Stimulated activated CD4-positive, alpha-beta T cell treated with anti-CD3 and anti-CD28 coated beads, TNF-alpha, amount 100 ng/mL, for 24 hours (primary cell): ENCODE results near the gene DHRSX.
"Not testable (repeated sequence)": the region's sequence is repeated elsewhere in the genome, so short reads cannot be mapped to it uniquely, and the experiment has no call there.

ENCODE experiments used
- DNase-seq, 3 experiments: peaks; one replicate each; pipeline ENCODE4 v3.0.0-alpha.2; 2020; ENCODE audit warnings: low read depth in 3 of 3

Gene DHRSX

DNA sequence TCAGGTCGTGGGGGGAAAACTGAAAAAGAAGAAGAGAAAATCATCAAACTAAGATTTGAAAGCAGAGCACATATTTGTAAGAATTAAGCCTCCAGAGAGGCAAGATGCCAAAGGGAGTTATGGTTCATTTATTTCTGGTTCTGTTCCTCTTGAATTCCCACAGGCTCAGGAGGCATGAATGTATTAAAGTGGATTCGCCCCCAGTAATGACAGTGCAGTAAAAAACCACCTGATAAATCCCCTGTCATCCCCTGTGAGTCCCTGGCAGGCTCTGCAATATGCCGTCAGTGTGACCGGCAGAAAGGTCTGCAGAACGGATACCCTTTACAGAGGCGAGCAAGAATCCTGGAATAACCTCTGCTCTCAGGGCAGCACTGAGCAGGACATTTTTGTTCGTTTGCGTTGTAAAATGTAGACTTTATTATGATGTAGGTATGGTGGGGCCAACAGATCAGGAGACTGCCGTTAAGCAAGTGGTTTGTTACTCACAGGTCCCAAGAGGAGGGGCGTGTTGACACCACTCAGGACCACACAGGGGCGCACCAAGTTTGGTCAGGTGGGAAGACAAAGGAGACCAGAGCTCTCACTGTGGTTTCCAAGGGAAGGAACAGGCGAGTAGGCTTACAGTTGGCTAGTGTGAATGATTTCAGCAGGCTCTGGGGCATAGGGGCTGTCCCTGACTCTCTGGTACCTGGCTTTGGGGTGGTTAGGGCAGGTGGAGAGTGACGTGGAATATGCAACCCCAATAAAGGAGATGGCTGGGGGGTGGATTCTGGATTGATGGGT is 75.3 kb downstream of the DHRSX start:
- no peak for DNase-seq

DNA sequence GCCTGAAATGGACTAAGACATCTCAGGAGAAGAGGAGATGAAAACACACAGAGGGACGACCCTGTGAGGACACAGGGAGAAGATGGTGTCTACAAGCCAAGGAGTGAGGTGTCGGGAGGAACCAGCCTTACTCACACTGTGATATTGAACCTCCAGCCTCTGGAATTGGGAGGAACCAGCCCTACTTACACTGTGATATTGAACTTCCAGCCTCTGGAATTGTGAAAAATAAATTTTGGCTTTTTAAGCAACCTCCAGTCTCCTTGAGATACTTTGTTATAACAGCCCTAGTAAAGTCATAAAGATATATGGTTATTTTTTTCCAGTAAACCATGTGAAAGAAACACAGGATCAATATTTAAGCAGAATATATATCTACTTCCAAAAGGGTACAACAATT is 76.5 kb downstream of the DHRSX start:
- DNase-seq: no peak

DNA sequence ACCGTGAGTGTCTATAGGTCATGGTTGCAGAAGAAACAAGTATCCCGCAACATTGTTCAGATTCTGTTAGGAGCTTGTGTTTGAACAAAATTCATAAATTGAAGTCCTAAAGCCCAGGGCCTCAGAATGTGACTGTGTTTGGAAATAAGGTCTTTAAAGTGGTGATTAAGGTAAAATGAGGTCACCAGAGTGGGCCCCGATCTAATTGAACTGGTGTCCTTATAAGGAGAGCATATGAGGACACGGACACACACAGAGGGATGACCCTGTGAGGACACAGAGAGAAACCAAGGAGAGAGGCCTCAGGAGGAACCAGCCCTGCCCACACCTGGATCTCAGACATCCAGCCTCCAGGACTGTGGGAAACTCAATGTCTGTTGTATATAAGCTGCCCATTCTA is 76.9 kb downstream of the DHRSX start:
- DNase-seq: no peak

DNA sequence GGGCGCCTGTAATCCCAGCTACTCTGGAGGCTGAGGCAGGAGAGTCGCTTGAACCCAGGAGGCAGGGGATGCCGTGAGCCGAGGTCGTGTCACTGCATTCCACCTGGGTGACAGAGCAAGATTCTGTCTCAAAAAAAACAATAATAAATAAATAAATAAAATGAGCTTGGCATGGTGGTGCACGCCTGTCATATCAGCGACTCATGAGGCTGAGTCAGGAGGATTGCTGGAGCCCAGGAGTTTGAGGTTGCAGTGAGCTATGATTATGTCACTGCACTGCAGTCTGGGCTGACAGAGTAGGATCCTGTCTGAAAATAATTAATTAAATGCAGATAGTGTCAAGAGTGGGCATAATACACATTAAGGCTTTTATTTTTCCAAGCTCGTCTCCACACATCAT is 77.5 kb downstream of the DHRSX start:
- no peak for DNase-seq

DNA sequence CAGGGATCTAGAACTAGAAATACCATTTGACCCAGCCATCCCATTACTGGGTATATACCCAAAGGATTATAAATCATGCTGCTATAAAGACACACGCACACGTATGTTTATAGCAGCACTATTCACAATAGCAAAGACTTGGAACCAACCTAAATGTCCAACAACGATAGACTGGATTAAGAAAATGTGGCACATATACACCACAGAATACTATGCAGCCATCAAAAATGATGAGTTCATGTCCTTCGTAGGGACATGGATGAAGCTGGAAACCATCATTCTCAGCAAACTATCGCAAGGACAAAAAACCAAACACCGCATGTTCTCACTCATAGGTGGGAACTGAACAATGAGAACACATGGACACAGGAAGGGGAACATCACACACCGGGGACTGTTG is 81.4 kb downstream of the DHRSX start:
- not testable (repeated sequence) for DNase-seq

DNA sequence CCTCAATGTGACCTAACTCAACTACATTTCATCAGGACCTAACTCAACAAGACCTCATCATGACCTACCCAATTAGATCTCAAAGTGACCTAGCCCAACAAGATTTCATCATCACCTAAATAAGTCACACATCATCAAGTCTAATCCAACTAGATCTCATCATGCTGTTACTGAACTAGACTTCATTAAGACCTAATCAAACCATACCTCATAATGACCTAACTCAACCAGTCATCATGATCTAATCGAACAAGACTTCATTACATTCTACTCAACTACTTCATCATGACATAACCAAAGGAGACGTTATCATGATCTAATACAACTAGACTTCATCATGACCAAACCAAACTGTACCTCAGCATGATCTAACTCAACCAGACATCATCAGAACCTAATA is 82.8 kb downstream of the DHRSX start:
- DNase-seq: no peak

DNA sequence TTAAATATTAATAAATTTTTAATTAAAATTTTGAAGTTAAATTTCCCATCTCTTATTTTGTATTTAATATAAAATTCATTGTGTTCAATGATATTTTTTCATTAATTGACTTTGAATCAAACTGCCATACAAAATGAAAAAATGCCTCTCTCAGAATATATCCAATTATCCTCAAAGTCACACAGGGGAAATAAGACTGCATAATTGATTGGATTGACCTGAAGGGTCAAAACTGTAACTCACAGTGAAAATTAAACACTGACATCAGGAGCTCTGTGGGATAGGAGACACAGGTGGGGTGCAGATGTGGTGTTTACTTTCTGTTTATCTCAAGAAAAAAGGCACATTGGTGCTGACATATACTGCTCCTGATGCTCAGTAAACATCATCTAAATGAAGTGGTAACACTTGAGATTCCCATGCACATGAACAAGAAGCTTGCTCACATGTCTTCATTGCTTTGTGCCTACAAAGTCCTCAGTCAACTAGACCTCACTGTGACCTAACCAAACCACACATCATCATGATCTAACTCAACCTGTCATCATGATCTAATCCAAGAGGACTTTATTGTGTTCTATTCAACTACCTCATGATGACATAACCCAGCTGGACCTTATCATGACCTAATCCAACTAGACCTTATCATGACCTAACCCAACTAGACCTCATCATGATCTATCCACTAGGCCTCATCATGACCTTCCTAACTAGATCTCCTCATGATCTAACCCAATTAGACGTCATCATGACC is 83.7 kb downstream of the DHRSX start:
- no peak for DNase-seq

DNA sequence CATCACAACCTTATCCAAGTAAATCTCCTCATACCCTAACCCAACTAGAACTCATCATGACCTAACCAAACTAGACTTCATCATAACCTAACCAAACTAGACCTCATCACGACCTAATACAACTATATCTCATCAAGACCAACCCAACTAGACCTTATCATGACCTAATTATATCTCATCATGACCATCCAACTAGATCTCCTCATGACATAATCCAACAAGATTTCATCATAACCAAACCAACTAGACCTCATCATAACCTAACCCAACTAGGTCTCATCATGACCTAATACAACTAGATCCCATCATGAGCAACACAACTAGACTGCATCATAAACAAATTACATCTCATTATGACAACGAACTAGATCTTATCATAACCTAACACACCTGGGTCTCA is 86.4 kb downstream of the DHRSX start:
- no peak for DNase-seq

DNA sequence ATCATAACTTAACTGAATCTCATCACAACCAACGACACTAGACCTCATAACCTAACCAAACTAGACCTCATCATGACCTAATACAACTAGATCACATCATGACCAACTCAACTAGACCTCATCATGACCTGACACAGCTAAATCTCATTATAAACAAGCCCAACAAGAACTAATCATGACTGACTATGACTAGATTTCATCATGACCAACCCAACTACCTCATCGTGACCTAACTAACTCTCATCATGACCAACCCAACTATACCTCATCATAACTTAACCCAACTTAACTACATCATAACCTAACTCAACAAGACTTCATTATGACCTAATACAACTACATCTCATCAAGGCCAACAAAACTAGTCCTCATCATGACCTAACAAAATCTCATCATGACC is 86.8 kb downstream of the DHRSX start:
- no peak for DNase-seq

DNA sequence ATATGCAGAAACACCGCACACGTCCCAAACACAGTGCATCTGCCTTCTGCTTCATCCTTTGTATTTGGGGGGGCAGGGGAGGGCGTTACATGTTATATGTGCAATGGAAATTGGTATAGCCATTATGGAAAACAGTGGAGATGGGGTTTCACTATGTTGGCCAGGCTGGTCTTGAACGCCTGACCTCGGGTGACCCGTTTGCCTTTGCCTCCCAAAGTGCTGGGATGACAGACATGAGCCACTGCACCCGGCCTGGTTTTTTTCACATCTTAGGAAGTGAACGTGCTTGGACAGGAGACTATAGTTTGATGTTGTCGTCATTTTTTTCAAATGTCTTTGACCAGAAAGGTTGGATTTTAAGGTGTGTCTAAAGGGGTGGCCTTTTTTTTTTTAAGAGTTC is 88.6 kb downstream of the DHRSX start:
- no peak for DNase-seq

DNA sequence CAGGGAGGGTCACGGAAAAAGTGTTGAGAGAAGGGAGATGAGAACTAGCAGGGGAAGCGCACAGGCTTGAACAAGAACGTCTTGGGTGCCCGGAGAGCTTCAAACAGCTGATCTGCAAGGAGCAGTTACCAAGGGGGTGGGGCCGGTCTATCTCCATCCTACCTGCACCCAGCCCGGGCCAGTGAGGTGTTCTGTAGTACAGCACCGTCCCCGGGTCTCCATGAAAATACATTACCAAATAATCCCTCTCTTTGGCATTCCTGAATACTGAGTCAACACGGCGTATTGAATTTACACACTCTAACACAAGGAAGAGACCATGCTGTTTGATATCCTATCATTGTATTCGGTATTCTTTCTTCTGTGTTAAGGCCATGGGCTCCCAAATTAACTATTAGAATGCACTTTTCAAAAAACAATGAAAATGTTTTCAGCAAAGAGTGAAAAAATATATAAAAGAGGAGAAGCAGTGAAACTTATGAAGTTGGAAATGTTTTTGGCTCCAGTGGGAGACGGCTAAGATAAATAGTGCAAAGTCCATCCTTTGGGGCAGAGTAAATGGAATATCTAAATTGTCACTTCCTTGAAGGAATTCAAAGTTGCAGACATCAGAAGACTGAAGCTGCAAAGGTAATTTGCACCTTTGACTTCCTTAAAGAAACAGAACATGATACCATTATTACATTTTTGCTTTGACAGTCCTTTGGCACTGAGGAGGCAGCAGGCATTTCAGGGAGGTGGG is 90.3 kb downstream of the DHRSX start:
- DNase-seq: no peak

DNA sequence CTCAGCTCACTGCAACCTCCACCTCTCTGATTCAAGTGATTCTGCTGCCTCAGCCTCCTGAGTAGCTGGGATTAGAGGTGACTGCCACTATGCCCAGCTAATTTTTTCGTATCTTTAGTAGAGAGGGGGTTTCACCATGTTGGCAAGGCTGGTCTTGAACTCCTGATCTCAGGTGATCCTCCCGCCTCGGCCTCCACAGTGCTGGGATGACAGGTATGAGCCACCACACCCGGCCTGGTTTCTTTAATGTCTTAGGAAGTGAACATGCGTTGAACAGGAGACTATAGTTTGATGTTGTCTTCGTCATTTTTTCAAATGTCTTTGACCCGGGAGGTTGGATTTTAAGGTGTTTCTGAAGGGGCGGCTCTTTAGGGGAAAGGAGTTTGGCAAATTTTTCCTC is 91.0 kb downstream of the DHRSX start:
- DNase-seq: no peak

DNA sequence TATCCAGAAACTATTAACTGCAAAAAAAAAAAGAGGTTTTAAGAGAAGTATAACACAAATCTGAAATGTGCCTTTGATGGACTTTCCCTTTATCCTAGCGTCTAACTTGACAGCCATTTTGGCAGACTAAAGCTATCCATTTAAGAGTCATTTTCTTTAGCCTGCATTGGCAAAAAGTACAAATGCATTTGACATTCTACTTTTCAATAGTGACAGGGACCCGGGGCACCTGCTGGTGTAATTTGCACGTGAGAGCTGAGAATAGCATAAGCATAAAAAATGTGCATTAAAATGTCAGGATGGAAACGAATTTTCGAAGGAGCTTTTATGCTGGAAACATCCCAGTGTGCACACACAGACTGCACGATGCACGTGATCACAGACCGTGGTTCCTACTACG is 91.9 kb downstream of the DHRSX start:
- DNase-seq: no peak

DNA sequence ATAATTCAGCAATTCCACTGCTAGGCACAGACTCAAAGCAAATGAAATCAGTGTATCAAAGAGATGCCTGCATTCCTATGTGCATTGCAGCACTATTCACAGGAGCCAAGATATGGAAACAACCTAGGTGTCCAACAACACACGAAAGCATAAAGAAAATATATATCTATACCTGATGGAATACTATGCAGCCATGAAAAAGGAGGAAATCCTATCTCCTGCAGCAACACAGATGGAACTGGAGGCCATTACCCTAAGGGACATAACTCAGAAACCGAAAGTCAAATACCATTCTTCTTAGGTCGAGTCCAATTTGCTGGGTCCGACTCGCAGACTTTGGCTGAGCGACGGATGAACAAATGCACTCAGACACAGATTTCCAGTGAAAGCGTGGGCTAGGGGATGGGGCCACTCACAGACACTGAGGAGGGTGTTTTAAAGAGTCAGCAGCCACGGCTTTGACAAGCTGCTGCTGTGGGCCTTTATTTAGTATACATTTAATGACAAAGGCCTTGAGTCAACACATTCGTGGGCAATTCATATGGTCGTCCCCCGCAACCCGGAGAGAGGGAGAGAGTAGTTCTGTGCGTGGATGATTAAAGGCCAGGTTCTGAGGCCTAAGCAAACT is 93.8 kb downstream of the DHRSX start:
- no peak for DNase-seq

DNA sequence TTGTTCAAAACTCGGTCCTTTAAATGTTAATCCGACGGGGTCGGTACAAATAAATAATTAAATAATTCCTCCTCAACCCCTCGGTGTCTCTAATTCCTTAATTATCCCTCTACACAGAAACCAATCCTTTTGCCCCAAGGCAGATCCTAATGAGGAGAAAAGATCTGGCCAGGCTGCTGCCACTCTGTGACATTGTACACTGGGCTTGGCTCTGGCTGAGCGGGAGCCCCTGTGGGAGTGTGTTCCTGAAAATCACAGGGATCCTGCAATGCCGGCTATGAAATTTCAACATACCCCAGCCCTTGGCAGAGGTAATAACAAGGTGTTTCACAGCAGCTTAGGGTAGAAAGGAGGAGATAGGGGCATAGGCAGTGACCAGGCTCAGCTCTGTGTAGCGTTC is 96.0 kb downstream of the DHRSX start:
- DNase-seq: no peak

DNA sequence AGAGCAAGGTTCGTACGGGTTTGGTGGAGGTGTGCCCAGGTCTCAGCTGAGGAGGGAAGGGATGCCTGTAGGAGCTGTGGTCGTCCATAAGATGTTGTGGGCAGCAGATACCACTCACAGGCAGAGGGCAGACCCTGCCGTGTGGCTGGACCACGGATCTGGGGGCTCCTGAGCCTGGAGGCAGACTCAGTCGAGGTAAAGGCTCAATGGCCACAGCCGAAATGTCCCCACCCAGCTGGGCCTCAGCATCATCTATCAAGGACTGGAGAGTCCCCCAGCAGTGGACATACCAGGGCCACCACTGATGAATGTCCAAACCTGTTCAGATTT is 98.5 kb downstream of the DHRSX start:
- no peak for DNase-seq

DNA sequence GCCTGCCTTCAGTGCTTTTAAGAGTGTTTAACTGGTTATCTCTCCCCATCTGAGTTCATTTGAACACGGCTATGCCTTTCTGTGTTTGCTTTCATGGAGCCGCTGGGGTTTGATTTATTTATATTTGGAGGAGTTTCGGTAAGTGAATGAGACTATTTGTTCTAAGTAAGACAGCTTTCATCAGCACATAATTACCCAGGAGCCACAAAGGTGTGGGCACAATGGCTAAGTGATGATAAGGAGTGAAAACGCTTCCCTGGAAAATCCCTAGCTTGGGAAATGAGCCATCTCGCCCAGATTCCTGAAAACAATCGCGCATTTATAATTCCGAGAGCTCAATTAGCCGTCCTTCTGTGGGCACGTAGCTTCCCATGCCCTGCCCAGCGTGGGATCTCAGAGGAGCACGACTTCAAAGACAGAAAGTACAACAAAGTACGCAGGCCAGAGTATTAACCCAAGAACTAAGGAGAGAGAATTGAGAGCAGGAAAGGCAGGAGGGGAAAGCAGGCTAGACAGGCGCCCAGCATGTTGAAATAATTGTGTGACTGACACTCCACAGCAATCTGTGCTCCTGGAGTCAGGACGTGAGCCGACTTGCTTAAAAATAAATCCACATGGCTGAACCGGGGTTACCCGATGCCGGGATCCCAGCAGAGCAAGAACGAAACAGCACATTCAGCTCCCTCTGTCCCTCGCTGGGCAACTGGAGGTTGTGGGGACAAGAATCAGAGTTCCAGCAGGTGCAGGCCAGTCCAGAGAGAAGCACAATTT is 99.0 kb downstream of the DHRSX start:
- DNase-seq: no peak

DNA sequence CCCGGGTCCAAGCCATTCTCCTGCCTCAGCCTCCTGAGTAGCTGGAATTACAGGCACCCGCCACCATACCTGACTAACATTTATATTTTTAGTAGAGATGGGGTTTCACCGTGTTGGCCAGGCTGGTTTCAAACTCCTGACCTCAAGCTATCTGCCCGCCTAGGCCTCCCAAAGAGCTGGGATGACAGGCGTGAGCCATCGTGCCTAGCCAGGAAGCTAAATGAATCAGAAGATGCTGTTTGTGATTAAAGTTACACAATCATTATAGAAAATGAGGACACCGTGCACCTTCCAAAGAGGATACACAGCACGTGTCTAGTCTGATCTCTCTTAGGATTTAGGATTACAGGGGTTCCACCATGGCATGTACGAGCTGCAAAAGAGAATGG is 99.6 kb downstream of the DHRSX start:
- DNase-seq: no peak

DNA sequence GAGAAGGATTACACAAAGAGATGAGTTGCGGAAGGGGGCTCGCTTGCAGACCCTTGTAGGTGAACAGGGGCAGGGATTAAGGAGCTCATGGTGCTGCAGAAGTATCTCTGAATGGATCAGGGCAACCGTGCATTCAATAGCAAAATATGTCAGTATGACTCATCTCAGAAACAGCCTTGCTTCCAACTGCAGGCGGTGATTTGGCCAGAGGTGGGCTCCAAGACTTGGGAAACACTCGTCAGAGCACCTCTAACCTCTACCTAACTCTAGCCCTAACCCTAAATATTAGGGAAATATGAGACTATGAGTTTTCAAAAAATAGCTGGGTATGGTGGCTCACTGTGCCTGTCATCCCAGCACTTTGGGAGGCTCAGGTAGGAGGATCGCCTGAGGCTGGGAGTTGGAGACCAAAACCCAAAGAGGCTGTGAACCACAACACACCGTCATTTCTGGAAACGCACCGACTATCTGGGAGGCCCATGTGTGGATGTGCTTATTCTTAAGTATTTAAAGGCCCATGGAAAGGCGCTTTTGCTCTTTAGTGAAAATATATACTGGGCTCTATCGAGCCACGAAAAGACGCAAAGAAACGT is 102.6 kb downstream of the DHRSX start:
- DNase-seq: no peak

DNA sequence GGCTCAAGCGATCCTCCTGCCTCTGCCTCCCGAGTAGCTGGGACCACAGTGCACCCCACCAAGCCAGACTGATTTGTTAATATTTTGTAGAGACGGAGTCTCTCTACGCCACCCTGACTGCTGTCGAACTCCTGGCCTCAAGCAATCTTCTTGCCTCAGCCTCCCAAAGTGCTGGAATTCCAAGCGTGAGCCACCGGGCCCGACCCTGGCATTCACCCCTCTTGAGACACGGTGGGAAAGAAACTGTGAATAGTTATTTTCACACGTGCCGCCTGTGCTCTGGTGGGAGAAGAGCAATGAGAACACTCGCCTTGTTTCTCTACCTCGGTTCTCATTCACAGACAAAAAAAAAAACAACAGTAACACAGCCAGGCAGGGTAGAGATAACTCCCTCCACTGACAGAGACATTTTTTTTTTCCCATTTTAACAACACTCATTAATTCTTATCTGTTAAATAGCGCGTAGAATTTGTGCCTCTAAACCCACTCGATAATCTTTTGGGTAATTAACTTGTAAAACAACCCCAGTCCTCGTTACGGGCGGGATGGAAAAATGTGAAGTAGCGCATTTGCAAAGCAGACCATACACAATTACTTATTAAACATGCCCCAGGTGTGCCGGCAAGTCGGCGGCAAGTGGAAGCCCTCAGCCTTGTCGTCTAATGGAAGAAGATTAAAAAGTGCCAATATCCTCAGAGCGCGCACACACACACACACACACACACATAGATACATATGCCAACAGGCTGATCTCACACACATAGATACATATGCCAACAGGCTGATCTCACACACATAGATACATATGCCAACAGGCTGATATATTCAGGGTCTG is 103.3 kb downstream of the DHRSX start:
- DNase-seq: no peak
